ENCODE data around the gene TASOR2. TPM values are rescaled to one million over a fixed set of nuclear protein-coding genes. Genes with fewer than 3 reads are reported as not detected.

TASOR2 gene
- total RNA-seq = 39.4 and 64.1 TPM in 2 replicates

GRCh38 chr10:5684318-5684970 is at the start of gene TASOR2:
TSS of gene TASOR2 (plus strand) at chr10:5684838. CDS start at chr10:5720643, 35,805 bp downstream.

GRCh38 chr10:5666008-5666840 is 18.4 kb upstream of the TASOR2 start, which contains the start of gene ASB13:
TSS of gene ASB13 (minus strand) at chr10:5666595. CDS start at chr10:5666551, 44 bp downstream.

Other genes with a start within 250 kb of the TASOR2 start
- gene CALML5, start 185.3 kb upstream of the TASOR2 start, total RNA-seq = not detected in 2 replicates
- gene CALML3, start 159.9 kb upstream of the TASOR2 start, total RNA-seq = not detected in 2 replicates
- 22.2 and 33.0 TPM in 2 replicates for gene ASB13, start 18.2 kb upstream of the TASOR2 start, total RNA-seq
- 436 and 558 TPM in 2 replicates for gene GDI2, start 128.6 kb downstream of the TASOR2 start, total RNA-seq
- 4.1 and 5.3 TPM in 2 replicates for gene ANKRD16, start 205.1 kb downstream of the TASOR2 start, total RNA-seq
- 74.9 and 75.1 TPM in 2 replicates for gene FBH1, start 205.4 kb downstream of the TASOR2 start, total RNA-seq

Measured in dermis lymphatic vessel endothelial cell (primary cell).